ENCODE results near the gene CACNB2. TPM values are rescaled to one million over a fixed set of nuclear protein-coding genes. Genes with fewer than 3 reads are reported as not detected.
A peak's percentile ranks its signal among the peaks of the same experiment; 100 is the strongest.

Gene CACNB2
- total RNA-seq, 1 experiment from 2014 or later: not detected

GRCh38 chr10:18400201-18400905, 260.1 kb downstream of the CACNB2 start:
- in situ Hi-C loops (cut with HindIII; ENCODE audit: low pct_unique_long_range_greater_than_20kb, low sequenced_read_pairs): no loop called here
- DNase-seq (ENCODE audit: low read depth): peak; percentile 1

GRCh38 chr10:18400906-18401245, 260.7 kb downstream of the CACNB2 start:
- in situ Hi-C loops (cut with HindIII; ENCODE audit: low pct_unique_long_range_greater_than_20kb, low sequenced_read_pairs): no loop called here
- no peak for DNase-seq (ENCODE audit: low read depth)

GRCh38 chr10:18401416-18402195, 261.4 kb downstream of the CACNB2 start:
- in situ Hi-C loops (cut with HindIII; ENCODE audit: low pct_unique_long_range_greater_than_20kb, low sequenced_read_pairs): no loop called here
- no peak for DNase-seq (ENCODE audit: low read depth)

GRCh38 chr10:18402853-18403252, 262.6 kb downstream of the CACNB2 start:
- DNase-seq (ENCODE audit: low read depth): no peak
- in situ Hi-C loops (cut with HindIII; ENCODE audit: low pct_unique_long_range_greater_than_20kb, low sequenced_read_pairs): no loop called here

- DNase-seq (ENCODE audit: low read depth): no peak
- in situ Hi-C loops (cut with HindIII; ENCODE audit: low pct_unique_long_range_greater_than_20kb, low sequenced_read_pairs): no loop called here
These were observed 264.3 kb downstream of the CACNB2 start for GRCh38 chr10:18404530-18404929.

GRCh38 chr10:18406136-18406535, 265.9 kb downstream of the CACNB2 start:
- DNase-seq (ENCODE audit: low read depth): no peak
- in situ Hi-C loops (cut with HindIII; ENCODE audit: low pct_unique_long_range_greater_than_20kb, low sequenced_read_pairs): no loop called here

GRCh38 chr10:18409599-18410397, 269.6 kb downstream of the CACNB2 start:
- DNase-seq (ENCODE audit: low read depth): no peak
- in situ Hi-C loops (cut with HindIII; ENCODE audit: low pct_unique_long_range_greater_than_20kb, low sequenced_read_pairs): no loop called here

- DNase-seq (ENCODE audit: low read depth): no peak
- in situ Hi-C loops (cut with HindIII; ENCODE audit: low pct_unique_long_range_greater_than_20kb, low sequenced_read_pairs): no loop called here
These were observed 273.8 kb downstream of the CACNB2 start for GRCh38 chr10:18414061-18414460.

GRCh38 chr10:18417950-18418527, 277.8 kb downstream of the CACNB2 start:
- in situ Hi-C loops (cut with HindIII; ENCODE audit: low pct_unique_long_range_greater_than_20kb, low sequenced_read_pairs): no loop called here

GRCh38 chr10:18418541-18419215, 278.5 kb downstream of the CACNB2 start:
- DNase-seq (ENCODE audit: low read depth): no peak
- in situ Hi-C loops (cut with HindIII; ENCODE audit: low pct_unique_long_range_greater_than_20kb, low sequenced_read_pairs): no loop called here

More at GRCh38 chr10:18417950-18418527, 277.8 kb downstream of the CACNB2 start:
- DNase-seq (ENCODE audit: low read depth): no peak

- in situ Hi-C loops (cut with HindIII; ENCODE audit: low pct_unique_long_range_greater_than_20kb, low sequenced_read_pairs): no loop called here
- no peak for DNase-seq (ENCODE audit: low read depth)
These were observed 279.7 kb downstream of the CACNB2 start for GRCh38 chr10:18419945-18420344.

GRCh38 chr10:18421726-18422293, 281.6 kb downstream of the CACNB2 start:
- in situ Hi-C loops (cut with HindIII; ENCODE audit: low pct_unique_long_range_greater_than_20kb, low sequenced_read_pairs): no loop called here
- DNase-seq (ENCODE audit: low read depth): no peak

- in situ Hi-C loops (cut with HindIII; ENCODE audit: low pct_unique_long_range_greater_than_20kb, low sequenced_read_pairs): no loop called here
- no peak for DNase-seq (ENCODE audit: low read depth)
These were observed 282.9 kb downstream of the CACNB2 start for GRCh38 chr10:18423058-18423637.

GRCh38 chr10:18424200-18424599, 284.0 kb downstream of the CACNB2 start:
- in situ Hi-C loops (cut with HindIII; ENCODE audit: low pct_unique_long_range_greater_than_20kb, low sequenced_read_pairs): no loop called here
- DNase-seq (ENCODE audit: low read depth): no peak

GRCh38 chr10:18429335-18429734, 289.1 kb downstream of the CACNB2 start:
- in situ Hi-C loops (cut with HindIII; ENCODE audit: low pct_unique_long_range_greater_than_20kb, low sequenced_read_pairs): no loop called here
- DNase-seq (ENCODE audit: low read depth): no peak

- no peak for DNase-seq (ENCODE audit: low read depth)
- in situ Hi-C loops (cut with HindIII; ENCODE audit: low pct_unique_long_range_greater_than_20kb, low sequenced_read_pairs): no loop called here
These were observed 296.7 kb downstream of the CACNB2 start for GRCh38 chr10:18436902-18437301.

GRCh38 chr10:18437486-18437885, 297.3 kb downstream of the CACNB2 start:
- in situ Hi-C loops (cut with HindIII; ENCODE audit: low pct_unique_long_range_greater_than_20kb, low sequenced_read_pairs): no loop called here
- DNase-seq (ENCODE audit: low read depth): no peak

Data from Caki2 (cell line).